Fibroblast of the conjunctiva (primary cell): ENCODE measurements around the gene PNPLA7.
A peak's percentile ranks its signal among the peaks of the same experiment; 100 is the strongest.
"Not testable (repeated sequence)": the region's sequence is repeated elsewhere in the genome, so short reads cannot be mapped to it uniquely, and the experiment has no call there.

Experiments
- DNase-seq: peaks from one replicate; pipeline ENCODE4 v3.0.0-alpha.2; 2010; ENCODE audit warnings: low read depth

PNPLA7 gene

DNA sequence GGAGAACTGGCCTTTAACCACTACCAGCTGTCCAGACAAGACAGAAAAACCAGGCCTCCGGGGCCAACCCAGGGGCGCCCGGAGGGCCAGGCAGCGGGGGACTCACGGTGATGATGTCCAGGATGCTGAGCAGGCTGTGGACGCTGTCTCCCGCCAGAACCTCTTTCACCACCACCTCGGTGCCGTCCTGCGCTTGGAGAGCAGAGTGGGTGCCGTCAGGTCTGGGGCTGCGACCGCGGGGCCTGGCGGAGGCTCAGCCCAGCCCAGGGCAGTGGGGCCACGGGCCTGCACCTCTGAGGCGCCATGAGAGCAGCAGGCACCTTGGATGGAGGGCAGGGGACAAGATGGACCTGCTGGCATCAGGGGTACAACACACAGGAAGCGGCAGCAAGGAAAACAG, 9.7 kb downstream of the PNPLA7 start:
- no peak for DNase-seq

GRCh38 chr9:137538058-137538457, 12.1 kb downstream of the PNPLA7 start:
- DNase-seq = no peak

- DNase-seq = not testable (repeated sequence)
These were observed 13.5 kb downstream of the PNPLA7 start for GRCh38 chr9:137536594-137537131.

DNA sequence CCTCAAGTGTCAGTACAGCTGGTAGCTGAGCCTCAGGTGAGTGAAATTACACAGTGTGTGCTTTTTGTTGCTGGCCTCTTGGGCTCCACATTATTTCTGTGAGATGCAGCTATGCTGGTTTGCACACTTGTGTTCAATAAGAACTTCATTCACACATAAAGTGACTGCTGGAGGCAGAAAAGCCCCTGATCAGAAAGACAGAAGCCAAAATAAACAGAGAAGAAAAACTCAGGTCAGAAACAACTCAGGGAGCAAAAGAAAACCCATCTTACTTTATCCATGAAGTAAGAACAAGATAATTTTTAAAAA, 15.1 kb downstream of the PNPLA7 start:
- DNase-seq = no peak

GRCh38 chr9:137534256-137535119, 15.7 kb downstream of the PNPLA7 start:
- peak; percentile 51 for DNase-seq

GRCh38 chr9:137532891-137533468, 17.2 kb downstream of the PNPLA7 start:
- not testable (repeated sequence) for DNase-seq

DNA sequence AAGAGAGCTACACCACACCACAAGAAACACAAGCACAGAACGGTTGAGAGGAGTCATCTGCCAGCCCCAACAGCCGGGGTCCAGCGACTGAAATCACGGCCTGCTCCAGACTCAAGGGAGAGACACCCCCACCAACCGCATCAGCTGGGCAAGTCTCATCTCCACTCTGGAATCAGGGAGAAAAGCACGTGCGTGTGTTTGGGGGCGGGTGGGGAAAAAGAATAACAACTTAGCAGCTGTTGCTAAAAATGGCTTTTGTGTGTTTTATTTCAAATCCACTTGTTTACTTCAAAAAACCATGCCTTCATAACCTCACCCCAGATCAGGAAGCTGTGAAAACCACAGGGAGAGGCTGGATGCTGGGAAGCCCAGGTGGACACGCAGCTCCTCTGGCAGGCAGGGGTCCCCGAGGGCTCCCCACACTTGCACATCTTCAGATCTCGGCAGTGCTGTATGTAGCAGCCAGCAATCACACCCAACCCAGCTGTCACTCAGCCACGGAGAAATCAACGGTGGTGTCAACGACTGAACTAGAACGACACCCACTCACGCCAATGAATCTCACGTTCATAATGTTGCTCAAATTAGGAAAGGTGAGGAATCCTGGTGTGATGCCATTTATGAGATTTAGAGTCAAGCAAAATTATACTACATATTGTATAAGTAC, 19.0 kb downstream of the PNPLA7 start:
- no peak for DNase-seq

DNA sequence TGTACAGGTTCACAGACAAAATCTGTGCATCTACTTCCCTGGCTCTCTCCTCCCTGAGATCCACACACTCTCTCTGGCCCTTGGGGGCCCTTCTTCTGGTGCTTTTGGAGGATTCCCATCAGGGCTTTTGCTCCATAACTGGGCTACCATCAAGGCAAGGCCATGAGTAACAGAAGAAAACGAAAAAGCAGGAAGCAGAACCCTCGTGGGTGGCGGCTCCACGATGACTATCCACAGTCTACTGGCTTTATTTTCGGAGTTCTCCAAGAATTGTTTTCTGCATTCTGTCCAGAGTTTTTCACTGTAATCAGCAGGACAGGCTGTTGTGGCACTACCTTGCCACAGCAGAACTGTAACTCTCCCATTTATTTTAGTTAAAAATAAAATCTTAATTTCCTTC, 19.9 kb downstream of the PNPLA7 start:
- no peak for DNase-seq

- DNase-seq = no peak
These were observed 25.3 kb downstream of the PNPLA7 start for GRCh38 chr9:137524981-137525317.

GRCh38 chr9:137524161-137524980, 25.8 kb downstream of the PNPLA7 start:
- DNase-seq = no peak

DNA sequence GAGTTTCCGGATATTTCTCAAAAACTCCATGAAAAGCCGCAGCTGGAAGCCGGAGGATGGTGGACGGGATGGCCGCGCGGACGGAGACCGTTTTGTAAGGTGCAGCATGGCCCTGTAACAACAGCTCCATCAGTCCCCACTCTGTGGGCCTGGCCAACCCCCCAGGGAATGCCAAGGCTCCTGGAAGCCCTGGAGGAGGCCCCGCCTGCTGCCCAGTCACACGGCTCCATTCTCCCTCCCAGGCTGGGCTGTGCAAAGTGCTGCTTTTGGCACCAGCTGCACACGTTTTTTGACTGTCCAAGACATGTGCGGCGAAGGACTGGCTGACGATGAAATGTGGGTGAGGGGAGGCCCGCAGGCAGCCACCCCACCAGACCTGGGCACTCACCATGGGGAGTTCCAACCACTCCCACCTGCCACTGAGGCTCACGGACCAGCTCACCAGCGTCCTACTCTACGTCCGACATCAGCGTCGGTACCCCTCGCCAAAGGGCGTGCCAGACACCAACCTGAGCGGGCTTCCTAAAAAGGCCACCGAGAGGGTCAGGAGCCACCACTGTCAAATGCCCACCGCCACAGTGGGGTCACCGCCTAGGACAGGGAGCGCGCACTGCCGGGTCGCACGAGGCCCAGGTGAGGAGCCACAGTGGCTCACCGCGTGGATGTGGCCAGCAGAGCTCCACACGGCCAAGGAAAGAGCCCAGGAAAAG, 27.3 kb downstream of the PNPLA7 start:
- no peak for DNase-seq

DNA sequence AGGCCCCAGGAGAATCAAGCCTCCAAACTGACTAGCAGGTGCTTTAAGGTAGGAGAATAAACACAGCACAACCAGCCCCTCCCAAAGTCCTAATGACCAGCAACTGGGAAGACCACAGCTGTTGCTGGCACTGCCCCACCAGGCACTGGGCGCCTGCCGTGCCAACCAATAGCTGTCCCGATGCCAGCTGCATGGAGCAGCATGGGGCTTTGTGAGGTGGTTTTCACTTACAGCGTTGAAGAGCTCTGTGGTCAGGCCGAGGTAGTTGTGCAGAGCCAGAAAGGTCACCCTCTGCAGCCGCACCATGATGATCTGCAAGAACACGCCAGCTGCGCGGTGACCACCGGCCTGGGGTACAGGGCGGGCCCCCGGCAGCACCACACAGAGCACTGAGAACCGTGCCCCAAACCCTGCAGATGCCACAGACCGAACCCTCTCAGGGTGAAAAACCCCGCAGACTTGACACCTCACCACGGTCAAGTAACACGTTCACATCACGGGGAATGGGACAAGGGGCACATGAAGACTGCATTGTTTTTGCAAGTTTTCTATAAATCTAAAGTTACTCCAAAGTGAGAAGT, 28.7 kb downstream of the PNPLA7 start:
- no peak for DNase-seq

DNA sequence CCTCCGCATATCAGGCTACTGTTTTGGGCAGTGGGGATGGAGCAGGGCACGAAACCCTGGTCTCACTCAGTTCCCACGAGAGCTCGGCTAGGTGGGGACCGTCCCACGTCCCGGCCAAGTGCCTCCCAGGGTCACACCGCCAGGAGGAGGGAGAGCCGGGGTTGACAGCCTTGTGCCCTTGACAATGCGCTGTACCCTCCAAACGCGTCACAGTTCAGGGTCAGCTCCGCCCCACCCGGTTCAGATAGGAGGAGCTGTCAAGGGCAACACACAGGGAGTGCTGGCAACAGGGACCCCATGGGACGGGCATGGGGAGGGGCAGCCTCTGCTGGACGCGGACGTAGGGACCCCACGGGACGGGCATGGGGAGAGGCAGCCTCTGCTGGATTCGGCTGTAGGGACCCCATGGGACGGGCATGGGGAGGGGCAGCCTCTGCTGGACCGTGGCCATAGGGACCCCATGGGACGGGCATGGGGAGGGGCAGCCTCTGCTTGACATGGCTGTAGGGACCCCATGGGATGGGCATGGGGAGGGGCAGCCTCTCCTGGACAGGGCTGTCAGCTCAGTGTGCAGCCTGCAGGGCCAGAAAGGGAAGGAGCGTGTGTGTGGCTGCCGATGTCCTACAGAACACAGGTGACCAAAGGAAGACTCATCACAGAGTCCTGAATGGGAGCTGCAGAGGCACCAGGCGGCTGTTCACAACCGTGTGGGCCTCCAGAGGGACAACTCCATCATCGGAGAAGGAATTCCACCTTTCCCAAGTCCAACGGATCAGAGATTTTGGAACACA, 29.4 kb downstream of the PNPLA7 start:
- DNase-seq = no peak

GRCh38 chr9:137519553-137519952, 30.6 kb downstream of the PNPLA7 start:
- no peak for DNase-seq

GRCh38 chr9:137518661-137519459, 31.3 kb downstream of the PNPLA7 start:
- not testable (repeated sequence) for DNase-seq

GRCh38 chr9:137516144-137516917, 33.9 kb downstream of the PNPLA7 start:
- DNase-seq = no peak

- no peak for DNase-seq
These were observed 34.9 kb downstream of the PNPLA7 start for GRCh38 chr9:137515338-137515724.

DNA sequence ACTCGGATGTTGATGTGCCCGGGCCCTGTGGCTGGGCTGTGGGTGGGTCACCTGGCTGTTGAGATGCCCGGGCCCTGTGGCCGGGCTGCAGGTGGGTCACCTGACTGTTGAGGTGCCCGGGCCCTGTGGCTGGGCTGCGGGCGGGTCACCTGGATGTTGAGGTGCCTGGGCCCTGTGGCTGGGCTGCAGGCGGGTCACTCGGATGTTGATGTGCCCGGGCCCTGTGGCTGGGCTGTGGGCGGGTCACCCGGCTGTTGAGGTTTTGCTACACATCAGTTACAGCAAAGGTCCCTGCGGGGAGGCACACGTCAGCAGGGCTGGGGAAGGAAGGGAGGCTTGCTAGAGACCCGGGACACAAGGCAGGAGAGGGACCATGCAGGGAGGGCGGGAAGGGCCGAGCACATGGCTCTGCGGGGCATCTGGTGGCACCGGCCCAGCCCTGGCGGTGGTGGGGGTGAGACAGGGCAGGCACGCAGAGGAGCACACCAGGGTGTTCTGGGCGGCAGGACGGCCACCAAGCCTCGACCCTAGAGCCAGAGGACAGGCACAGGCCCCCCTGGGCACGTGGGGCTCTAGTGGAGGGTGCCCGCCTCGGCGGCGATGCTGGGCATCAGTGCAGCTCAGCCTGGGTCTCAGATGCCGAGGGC, 35.4 kb downstream of the PNPLA7 start:
- no peak for DNase-seq
